BE2C (cell line): ENCODE measurements around the gene EXT2.

ENCODE experiments used
- DNase-seq: peaks from one replicate; pipeline ENCODE4 v3.0.0-alpha.2; 2020
- H3K27me3 ChIP-seq: fragments of 250-450 bp; sonication (Bioruptor Pico); 2 replicates; pipeline ENCODE4 v1.5.1; 2020; ENCODE audit warnings: mild to moderate bottlenecking
- H3K36me3 ChIP-seq: fragments of 250-450 bp; sonication (Bioruptor Pico); 2 replicates; pipeline ENCODE4 v1.5.1; 2020; ENCODE audit warnings: mild to moderate bottlenecking
- H3K4me1 ChIP-seq: fragments of 250-450 bp; sonication (Bioruptor Pico); 2 replicates; pipeline ENCODE4 v1.5.1; 2020
- H3K4me3 ChIP-seq: 2 replicates; pipeline ENCODE4 v1.5.1; 2011; ENCODE audit warnings: low read depth, low read length
- H3K9me3 ChIP-seq: fragments of 250-450 bp; sonication (Bioruptor Pico); 2 replicates; pipeline ENCODE4 v1.5.1; 2020
- CTCF ChIP-seq: IDR thresholded peaks from 2 replicates; pipeline ENCODE4 v1.5.1; 2012; ENCODE audit warnings: mild to moderate bottlenecking, low read depth, low read length

The EXT2 gene

GRCh38 chr11:44208976-44209603, 113.6 kb downstream of the EXT2 start:
- no peaks in the 10 kb centered on the region for H3K4me1 ChIP-seq
- H3K27me3 ChIP-seq = no peaks in the 10 kb centered on the region
- no peaks in the 10 kb centered on the region for H3K9me3 ChIP-seq
- H3K36me3 ChIP-seq = no peaks in the 10 kb centered on the region
- DNase-seq = no peak
- no peak overlapping the region for H3K4me3 ChIP-seq
- no peak for TF ChIP-seq CTCF

- no peak for TF ChIP-seq CTCF
- DNase-seq = no peak
- Histone ChIP-seq H3K36me3 (no peaks in the 10 kb centered on the region), H3K9me3 (no peaks in the 10 kb centered on the region), H3K27me3 (no peaks in the 10 kb centered on the region), H3K4me1 (no peaks in the 10 kb centered on the region), H3K4me3 (no peak overlapping the region)
Observed at GRCh38 chr11:44212128-44212527, 116.7 kb downstream of the EXT2 start.

GRCh38 chr11:44213148-44213547, 117.7 kb downstream of the EXT2 start:
- Histone ChIP-seq H3K4me3 (no peak overlapping the region), H3K27me3 (no peaks in the 10 kb centered on the region), H3K9me3 (no peaks in the 10 kb centered on the region), H3K4me1 (no peaks in the 10 kb centered on the region), H3K36me3 (no peaks in the 10 kb centered on the region)
- no peak for DNase-seq
- TF ChIP-seq CTCF = no peak

- no peaks in the 10 kb centered on the region for H3K27me3 ChIP-seq
- H3K4me1 ChIP-seq = no peaks in the 10 kb centered on the region
- no peaks in the 10 kb centered on the region for H3K9me3 ChIP-seq
- no peak for TF ChIP-seq CTCF
- no peak for DNase-seq
- H3K36me3 ChIP-seq = no peaks in the 10 kb centered on the region
- H3K4me3 ChIP-seq = no peak overlapping the region
Observed at GRCh38 chr11:44217432-44217831, 122.0 kb downstream of the EXT2 start.

GRCh38 chr11:44219830-44220796, 124.6 kb downstream of the EXT2 start:
- no peaks in the 10 kb centered on the region for H3K9me3 ChIP-seq
- H3K4me3 ChIP-seq = no peak overlapping the region
- no peak for TF ChIP-seq CTCF
- no peaks in the 10 kb centered on the region for H3K4me1 ChIP-seq
- H3K27me3 ChIP-seq = no peaks in the 10 kb centered on the region
- no peak for DNase-seq
- no peaks in the 10 kb centered on the region for H3K36me3 ChIP-seq

GRCh38 chr11:44221456-44221855, 126.0 kb downstream of the EXT2 start:
- no peak for DNase-seq
- H3K9me3 ChIP-seq = no peaks in the 10 kb centered on the region
- no peaks in the 10 kb centered on the region for H3K36me3 ChIP-seq
- no peaks in the 10 kb centered on the region for H3K4me1 ChIP-seq
- no peak for TF ChIP-seq CTCF
- H3K27me3 ChIP-seq = no peaks in the 10 kb centered on the region
- H3K4me3 ChIP-seq = no peak overlapping the region
